COR-L47 (cell line): Measurements from ENCODE around the gene LRP5.

Experiments used
- DNase-seq: peaks from one replicate; lab custom pipeline; 2025; lab: John Stamatoyannopoulos, UW

Gene LRP5

DNA sequence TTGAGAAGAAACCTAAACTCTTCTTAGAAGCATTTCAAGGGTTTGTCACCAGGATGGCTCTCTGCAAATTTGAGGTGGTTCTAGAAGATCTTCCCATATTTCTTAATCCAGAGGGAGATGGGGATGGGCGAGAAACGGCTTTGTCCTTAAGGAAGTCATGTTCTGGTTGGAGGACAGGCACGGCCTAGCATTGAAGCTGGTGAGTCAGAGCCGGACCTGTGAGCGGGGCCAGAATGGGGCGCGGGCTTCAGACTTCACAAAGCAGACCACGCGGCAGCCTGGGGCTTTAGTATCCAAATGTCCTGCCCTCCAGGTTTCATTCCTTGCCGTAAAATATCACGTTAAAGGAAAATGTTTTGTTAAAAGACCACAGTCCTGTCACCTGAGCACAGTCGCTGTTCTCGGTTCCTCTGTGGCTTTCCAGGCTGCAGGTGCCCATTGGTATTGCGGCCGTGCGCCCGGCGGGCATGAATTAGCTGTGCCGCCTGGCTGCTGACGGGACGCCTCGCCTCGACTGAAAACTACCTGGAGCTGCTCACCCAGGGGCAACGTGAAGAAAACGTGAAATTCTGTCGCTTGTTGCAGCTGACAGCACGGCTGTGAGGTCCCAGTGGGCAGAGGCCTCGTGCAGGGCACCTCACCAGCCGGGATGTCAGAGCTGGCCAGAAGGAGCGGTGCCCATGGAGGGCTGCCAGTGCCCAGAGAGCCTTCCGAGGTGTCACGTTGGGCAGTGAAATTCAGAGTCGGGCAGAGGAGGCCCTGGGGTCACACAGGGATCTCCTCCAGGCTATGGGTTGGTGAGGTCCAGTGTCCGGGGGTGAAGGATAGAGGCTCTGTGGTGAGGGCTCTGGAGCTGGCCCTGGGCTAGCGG is 59.0 kb downstream of the LRP5 start:
- DNase-seq, result no peak

DNA sequence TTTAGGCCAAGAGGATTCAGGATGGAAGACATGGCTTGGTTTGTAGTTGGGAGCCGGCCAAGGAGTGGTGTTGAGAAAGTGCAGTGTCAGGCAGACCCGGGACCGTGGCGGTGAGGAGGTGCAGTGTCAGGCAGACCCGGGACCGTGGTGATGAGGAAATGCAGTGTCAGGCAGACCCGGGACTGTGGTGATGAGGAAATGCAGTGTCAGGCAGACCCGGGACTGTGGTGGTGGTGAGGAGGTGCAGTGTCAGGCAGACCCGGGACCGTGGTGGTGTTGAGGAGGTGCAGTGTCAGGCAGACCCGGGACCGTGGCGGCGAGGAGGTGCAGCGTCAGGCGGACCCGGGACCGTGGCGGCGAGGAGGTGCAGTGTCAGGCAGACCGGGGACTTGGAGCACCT is 59.7 kb downstream of the LRP5 start:
- no peak for DNase-seq

DNA sequence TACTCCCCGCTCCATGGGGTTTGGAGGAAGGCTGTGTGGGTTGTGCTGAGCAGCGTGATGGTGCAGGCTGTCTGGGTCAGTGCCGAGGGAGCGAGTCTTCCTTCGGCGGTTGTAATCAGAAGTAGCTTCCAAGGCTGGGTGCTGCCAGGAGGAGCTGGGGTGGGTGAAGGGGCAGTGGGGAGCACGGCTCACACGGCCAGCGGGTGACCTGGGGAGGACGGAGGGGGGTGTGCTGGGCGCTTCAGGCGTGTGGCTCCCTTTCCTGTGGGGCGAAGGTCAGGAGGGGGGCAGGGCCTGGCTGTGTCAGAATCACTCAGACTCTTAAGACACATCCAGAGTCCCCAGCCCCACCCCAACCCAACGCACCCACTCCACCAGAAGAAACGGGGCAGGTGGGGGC is 60.2 kb downstream of the LRP5 start:
- DNase-seq, result no peak

DNA sequence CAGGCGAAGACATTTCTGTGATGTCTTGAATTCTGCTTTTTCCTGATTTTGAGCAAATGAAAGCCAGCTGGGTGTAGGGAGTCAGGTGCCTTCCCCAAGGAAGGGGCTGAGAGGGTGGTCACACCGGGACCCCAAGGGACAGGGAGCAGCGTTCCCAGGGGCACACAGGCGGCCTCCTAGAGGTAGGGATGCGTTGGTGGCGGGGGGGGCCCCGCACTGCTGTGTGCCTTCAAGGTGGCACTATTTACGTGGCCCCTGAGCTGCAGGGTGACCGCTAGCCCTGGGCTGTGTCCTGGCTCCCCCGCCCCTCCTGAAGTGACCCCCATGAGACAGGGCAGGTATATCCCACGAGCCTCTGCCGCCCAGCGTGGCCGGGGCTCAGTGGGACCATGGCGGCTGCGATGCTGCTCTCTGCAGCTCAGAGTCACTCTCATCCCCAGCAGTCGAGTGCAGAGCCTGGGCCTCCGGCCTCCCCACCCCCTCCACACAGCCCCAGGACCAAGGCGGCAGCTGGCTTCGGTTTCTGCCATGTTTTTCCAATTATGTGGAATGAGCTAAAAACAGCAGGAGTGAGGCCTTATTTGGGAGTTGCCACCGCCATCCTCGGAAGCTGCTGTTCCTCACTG is 60.9 kb downstream of the LRP5 start:
- no peak for DNase-seq

DNA sequence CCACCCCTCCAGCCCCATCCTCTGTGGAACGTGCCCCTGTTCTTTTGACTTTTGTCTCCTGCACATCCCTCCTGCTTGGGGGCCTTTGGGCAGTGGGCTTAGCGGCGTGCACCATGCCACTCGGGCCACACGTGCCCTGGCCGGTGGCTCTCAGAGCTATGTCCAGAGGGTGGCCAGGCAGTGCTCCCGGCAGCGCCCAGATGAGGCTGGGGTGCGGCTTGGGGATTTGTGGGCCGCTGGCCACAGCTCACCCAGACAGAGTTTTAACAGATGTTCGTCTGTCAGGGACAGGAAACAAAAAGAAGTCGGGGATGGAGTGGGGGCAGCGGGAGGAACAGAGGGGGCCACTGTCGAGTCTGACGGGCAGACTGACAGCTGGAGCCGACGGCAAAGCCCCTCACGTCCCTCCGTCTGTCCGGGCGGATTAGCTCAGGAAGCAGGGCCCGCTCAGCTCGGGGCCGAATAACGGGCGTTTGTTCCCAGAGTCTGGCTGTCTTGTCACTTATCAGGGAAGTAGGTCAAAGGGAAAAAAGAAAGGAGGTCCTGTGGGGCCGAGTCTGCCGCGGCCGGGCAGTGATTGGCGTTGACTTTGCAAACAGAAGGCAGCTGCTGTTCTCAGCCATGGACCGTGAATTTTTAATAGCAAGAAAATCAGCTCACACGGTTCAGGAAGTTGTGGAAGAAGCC is 61.6 kb downstream of the LRP5 start:
- DNase-seq, result no peak

DNA sequence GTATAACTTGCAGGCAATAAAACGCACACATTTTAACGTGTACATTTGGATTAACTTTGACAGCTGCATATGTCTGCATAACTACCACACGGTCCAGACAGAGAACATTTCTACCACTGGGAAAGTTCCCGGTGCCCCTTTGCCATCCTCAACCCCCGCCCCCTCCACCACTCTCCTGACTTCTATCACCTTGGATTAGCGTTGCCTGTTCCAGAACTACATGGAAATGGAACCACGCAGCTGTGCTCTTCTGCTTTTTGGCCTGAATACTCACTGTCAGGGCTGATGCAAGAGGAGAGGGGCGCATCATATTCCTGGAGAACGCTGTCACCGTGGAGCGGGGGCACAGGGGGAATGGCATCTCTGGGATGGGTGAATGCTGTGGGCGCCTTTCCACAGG is 62.1 kb downstream of the LRP5 start:
- DNase-seq, result no peak

DNA sequence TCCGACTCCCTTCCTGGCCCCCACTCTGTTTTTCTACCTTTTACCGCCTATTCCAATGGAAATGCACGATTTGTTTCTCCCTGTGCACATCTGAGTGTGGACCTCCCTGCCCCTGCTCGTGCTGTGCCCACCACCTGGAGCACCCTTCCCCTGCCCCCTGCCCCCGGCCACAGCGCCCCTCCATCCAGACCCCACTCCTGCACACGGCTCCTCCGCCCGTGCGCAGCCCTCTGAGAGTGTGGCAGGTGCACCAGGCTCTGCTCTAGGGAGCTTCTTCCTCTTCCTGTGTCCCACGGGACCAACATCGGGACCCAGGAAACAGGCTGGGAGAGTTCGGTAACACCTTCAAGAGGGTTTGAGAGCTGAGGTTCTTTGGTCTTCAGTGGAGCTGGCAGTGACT is 62.9 kb downstream of the LRP5 start:
- DNase-seq, result no peak

DNA sequence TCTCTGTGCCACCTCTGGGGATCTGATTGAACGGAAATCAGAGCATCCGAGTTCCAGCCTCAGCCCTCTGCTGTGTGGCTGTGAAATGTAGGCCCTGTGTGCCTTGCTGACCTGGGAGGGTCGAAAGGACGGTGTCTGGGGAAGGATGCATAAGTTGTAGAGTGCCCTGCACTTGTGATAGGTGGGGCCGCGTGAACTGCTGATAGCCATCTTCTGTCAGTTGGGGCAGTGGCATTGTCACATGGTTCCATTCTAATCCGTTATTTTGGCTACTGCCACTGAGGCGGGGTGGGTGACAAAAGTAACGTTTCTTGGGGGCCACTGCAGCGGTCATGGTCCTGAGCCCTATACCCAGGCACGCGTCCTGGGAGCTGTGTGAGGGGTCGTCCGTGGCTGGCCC is 63.4 kb downstream of the LRP5 start:
- DNase-seq, result no peak

DNA sequence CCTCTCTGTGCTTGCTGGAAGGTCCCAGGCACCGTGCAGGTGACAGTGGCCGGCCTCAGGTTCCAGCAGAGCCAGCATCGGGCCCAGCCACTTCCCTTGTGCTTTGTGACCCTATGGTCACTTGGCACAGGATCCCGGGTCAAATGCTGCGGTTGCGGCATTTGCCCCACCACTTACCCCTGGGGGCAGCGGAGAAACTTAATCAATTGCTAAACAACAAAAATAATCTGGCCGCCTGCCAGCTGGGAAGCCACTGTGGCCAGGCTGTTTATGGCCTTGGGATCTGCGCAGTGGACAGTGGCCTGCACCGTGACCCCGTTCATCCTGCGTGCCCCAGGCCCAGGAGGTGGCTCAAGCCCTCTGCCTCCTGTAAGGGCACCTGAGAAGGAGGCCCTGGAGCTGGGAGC is 65.0 kb downstream of the LRP5 start:
- DNase-seq, result no peak

DNA sequence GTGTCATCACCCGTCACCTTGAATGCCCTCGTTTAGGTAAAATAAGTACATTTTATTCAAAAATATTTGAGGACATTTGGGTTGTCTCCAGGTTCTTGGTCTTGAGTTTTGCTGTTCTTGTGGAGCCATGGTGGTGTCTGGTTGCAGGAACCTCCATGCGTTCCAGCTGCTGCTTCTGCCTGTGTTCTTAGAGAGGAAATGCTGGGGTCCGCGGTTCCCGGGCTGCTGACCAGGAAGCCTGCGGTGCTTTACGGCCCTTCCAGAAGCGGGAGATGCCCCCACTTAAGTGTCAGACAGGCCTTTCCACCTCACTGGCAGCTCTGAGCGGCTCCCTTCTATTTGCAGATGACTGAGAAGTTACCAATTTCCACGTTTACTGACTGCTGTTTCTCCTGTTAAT is 66.8 kb downstream of the LRP5 start:
- DNase-seq, result no peak

DNA sequence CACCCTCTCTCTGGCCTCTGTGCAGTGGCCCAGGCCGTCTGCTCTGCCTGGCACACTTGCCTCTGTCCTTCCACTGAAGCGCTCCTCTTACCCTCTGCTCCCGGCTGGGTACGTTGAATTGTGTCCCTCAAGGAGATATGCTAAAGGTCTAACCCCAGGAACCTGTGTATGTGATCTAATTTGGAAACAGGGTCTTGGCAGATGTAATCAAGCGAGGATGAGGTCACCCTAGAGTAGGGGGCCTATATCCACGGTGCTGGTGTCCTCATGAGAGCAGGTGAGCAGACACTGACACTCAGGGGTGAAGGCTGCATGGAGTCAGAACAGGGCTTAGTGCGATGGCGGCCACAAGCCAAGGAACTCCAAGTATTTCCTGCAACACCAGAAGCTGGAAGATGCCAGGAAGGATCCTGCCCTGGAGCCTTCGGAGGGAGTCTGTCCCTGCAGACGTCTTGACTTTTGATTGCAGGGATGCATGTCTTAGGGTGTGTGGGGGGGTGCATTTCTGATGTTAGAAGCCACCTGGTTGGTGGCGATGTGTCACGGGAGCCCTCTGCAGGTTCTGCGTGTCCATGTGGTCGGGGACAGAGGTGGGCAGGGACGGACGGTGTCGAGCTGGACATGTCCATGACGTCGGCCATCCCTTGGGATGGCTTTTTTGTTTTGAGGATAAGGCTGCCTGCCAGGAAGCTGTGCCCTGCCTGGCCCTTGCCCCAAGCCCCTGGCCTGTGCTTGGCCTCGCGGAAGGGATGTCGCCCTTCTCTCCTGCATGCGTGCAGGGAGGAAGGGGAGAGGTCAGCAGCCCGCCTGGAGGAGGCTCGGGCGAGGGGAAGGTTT is 68.6 kb downstream of the LRP5 start:
- no peak for DNase-seq

DNA sequence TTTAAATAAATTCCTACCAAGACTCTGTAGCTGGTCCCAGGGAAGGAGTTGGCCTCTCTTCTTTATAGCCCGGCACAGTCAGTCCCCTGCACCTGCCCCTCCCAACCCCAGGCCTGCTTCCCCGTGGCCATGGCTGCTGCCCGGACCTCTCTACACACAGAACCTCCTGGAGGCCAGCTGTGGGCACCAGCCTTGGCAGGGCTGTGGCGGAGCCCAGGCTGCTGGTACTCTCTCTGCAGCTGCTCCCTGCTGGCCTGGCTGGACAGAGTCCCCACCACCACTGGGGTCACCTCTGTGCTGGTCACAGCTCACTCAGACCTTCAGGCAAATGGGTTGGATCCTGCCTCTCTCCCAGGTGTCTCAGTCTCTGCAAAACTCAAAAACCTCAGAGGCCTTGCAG is 69.3 kb downstream of the LRP5 start:
- DNase-seq, result no peak

DNA sequence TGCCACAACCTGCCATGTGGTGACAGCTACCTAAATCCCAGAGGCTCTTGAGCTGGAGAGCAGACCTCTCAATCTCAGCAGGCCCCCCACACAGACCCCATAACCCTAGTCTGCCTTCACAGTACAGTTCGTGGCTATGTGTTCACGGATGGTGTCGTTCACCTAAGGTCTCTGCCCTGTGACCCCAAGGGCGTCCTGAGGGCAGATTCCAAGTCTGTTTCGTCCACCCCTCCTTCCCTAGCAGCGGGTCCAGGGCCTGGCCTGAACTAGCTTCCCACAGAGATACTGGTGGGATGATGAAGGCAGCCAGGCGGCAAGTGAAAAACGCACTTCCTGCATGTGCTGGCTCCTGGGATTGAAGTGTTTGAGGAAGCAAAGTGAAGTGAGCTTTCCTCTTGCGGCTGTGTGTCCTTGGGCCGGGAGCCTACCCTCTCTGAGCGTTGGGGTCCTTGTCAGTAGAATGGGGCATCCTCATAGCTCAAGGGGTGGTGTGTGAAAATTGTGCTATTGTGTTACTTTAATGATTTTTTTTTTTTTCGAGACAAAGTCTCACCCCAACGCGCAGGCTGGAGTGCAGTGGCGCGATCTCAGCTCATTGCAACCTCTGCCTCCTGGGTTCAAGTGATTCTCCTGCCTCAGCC is 70.1 kb downstream of the LRP5 start:
- DNase-seq, result no peak

DNA sequence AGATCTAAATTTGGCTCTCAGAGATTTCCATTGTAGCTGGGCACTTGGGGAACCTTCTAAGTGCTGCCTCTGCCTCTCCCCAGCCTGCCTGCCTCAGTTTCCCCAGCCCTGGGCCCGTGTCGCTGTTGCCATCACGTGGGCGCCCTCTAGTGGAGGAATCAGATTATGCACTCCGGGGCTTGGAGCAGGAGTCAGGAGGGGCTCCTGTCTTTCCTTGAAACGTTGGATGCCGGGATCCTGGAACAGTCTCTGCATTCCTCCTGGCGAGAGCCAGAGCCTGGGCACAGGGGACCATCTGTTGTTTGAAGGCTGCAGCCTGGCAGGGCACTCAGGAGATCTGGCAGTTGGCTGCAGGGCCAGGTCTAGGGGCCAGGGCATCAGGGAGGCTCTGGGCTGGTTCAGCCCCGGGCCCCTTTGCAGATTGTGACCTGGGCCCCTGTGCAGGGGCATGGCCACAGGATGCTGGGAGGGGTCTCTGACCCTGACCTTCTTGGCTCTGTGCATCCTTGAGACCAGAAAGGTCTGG is 71.6 kb downstream of the LRP5 start:
- DNase-seq, result no peak

DNA sequence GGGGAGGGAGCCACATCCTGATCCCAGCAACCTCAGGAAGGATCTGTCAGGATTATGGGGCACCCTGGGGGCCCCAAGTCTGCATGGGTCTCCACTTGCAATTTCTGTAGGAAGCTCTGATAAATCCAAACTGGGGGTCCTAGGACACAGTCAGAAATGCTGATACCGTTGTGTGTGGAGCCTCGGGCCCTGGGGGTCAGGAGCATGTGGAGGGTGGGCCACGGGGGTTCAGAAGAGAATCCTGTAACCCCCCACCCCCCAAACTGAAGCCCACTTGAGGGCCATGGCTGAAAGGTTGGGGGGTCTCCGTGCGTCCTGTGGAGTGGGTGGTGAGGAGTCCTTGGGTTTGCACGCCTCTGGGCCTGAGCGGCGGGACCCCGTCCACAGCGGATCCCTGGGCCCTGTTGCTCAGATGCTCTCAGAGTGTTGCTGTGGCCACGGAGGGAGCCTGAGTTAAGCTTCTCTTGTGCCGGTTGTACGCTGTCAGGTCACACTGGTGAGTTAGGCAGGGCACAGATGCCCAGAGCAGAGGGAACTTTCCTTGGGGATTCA is 72.2 kb downstream of the LRP5 start:
- DNase-seq, result no peak

DNA sequence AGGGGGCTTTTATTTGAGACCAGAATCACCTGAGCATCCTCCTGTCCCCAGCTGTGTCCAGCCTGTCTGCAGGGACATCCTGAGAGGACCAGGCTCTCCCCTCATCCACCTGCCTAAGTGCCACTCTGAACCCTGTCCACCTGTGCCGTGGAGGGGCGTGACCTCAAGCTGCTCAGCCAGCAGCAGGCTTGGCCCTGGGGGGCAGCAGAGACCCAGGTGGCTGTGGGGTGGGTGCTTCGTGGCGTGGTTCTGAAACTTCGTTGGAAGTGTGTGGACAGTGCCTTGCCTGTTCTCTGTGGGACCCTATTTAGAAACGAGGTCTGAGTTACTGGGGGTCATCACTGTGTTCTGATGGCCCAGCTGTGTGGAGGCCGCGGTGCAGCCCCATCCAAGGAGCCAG is 72.7 kb downstream of the LRP5 start:
- DNase-seq, result no peak

DNA sequence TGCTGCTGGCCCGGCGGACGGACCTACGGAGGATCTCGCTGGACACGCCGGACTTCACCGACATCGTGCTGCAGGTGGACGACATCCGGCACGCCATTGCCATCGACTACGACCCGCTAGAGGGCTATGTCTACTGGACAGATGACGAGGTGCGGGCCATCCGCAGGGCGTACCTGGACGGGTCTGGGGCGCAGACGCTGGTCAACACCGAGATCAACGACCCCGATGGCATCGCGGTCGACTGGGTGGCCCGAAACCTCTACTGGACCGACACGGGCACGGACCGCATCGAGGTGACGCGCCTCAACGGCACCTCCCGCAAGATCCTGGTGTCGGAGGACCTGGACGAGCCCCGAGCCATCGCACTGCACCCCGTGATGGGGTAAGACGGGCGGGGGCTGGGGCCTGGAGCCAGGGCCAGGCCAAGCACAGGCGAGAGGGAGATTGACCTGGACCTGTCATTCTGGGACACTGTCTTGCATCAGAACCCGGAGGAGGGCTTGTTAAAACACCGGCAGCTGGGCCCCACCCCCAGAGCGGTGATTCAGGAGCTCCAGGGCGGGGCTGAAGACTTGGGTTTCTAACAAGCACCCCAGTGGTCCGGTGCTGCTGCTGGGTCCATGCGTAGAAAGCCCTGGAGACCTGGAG is 74.1 kb downstream of the LRP5 start:
- DNase-seq, result no peak

DNA sequence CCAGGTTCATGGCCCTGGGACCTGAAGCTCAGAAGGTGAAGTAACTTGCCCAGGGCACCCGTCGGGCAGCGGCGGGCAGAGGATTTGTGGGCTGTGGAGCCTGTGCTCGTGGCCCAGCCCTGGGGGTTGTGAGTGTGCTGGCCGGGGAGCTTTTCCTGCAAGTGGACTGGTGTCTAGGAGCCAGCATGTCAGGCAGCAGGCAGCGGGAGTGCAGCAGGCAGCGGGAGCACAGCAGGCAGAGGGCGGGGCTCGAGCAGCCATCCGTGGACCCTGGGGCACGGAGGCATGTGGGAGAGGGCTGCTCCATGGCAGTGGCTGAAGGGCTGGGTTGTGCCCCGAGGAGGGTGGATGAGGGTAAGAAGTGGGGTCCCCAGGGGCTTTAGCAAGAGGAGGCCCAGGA is 75.4 kb downstream of the LRP5 start:
- no peak for DNase-seq

DNA sequence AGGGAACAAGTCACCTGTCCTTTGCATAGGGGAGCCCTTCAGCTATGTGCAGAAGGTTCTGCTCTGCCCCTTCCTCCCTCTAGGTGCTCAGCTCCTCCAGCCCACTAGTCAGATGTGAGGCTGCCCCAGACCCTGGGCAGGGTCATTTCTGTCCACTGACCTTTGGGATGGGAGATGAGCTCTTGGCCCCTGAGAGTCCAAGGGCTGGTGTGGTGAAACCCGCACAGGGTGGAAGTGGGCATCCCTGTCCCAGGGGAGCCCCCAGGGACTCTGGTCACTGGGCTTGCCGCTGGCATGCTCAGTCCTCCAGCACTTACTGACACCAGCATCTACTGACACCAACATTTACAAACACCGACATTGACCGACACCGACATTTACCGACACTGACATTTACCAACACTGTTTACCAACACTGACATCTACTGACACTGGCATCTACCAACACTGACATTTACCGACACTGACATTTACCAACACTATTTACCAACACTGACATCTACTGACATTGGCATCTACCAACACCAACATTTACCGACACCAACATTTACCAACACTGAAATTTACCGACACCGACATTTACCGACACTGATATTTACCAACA is 76.3 kb downstream of the LRP5 start:
- DNase-seq, result no peak

DNA sequence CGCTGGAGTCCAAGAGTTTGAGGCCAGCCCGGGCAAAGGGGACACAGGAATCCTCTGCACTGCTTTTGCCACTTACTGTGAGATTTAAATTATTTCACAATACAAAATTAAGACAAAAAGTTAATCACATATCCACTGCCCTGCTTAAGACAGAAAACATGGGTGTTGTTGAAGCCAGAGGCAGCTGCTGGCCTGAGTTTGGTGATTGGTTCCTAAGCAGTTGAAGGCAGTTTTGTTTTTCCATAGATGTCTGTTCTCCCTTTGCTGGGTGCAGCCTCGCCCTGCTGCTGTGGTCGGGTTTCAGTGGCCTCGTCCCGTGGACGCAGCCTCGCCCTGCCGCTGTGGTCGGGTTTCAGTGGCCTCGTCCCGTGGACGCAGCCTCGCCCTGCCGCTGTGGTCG is 77.9 kb downstream of the LRP5 start:
- DNase-seq, result no peak
